GM19023 (cell line): ENCODE measurements around the gene GNG11.
"Not testable (repeated sequence)": the region's sequence is repeated elsewhere in the genome, so short reads cannot be mapped to it uniquely, and the experiment has no call there.

ENCODE experiments used
- ATAC-seq: cut with Tn5 transposase; IDR thresholded peaks from one replicate; pipeline ENCODE4 v1.9.1; 2021; ENCODE audit warnings: mild to moderate bottlenecking, moderate library complexity; ENCODE audit not compliant: unreplicated experiment

GNG11 gene

DNA sequence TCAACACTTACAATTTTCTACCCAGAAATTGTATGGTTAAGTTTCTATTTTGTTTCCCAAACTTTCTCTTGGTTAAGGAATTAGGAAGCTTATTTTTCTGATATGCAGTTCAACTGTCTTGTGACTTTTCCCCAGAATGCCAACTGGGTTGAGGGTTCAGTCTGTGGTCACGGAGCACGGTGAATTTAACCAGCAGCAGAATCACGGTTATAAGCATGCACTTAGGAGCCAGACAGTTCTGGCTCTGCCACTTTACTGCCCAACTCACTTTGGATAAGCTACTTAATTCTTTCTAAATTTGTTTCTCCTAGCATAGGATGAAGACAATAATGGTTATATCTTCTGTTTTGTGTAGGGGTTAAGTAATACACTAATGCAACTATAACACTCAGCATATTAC is 10.3 kb upstream of the GNG11 start:
- ATAC-seq, result not testable (repeated sequence)

DNA sequence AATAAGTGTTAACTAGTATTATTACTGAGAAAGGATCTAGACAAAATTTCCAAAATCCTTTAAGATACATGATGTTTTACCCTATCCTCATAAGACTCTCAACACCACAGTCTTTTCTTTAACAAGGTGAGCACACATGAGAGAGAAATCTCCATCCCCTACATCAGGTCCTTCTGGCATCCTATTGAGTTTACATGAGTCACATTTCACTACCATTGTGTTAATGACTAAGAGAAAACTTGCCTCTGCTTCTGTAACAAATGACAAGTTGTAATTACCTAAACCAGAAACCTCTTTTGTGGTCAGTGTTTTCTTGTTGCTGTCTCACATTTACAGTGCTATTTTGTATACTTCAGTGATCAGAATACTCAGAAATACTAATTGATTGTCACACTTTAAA is 9.9 kb upstream of the GNG11 start:
- not testable (repeated sequence) for ATAC-seq

- ATAC-seq, result no peak
These were observed 8.3 kb upstream of the GNG11 start for GRCh38 chr7:93913197-93913596.

GRCh38 chr7:93914581-93915066 is 6.9 kb upstream of the GNG11 start:
- no peak for ATAC-seq

DNA sequence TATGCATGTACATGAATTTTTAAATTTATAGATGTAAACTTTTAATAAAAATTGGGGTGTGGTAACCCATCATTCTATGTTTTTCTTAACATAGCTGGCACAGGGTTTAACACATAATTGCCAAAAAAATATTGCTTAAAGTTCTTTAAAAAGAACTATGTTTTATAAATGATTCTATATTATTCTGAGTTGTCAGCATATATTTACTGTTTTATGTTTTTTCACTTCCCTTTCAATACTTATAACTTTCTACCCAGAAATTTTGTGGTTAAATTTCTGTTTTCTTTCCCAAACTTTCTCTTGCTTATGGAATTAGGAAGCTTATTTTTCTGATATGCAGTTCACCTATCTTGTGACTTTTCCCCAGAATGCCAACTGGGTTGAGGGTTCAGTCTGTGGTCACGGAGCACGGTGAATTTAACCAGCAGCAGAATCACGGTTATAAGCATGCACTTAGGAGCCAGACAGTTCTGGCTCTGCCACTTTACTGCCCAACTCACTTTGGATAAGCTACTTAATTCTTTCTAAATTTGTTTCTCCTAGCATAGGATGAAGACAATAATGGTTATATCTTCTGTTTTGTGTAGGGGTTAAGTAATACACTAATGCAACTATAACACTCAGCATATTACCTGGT is 6.2 kb upstream of the GNG11 start:
- ATAC-seq, result not testable (repeated sequence)

DNA sequence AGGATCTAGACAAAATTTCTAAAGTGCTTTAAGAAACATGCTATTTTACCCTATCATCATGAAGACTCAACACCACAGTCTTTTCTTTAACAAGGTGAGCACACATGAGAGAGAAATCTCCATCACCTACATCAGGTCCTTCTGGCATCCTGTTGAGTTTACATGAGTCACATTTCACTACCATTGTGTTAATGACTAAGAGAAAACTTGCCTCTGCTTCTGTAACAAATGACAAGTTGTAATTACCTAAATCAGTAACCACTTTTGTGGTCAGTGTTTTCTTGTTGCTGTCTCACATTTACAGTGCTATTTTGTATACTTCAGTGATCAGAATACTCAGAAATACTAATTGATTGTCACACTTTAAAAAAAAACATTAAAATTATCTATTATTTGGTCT is 5.6 kb upstream of the GNG11 start:
- not testable (repeated sequence) for ATAC-seq

GRCh38 chr7:93916315-93916714 is 5.2 kb upstream of the GNG11 start:
- not testable (repeated sequence) for ATAC-seq

DNA sequence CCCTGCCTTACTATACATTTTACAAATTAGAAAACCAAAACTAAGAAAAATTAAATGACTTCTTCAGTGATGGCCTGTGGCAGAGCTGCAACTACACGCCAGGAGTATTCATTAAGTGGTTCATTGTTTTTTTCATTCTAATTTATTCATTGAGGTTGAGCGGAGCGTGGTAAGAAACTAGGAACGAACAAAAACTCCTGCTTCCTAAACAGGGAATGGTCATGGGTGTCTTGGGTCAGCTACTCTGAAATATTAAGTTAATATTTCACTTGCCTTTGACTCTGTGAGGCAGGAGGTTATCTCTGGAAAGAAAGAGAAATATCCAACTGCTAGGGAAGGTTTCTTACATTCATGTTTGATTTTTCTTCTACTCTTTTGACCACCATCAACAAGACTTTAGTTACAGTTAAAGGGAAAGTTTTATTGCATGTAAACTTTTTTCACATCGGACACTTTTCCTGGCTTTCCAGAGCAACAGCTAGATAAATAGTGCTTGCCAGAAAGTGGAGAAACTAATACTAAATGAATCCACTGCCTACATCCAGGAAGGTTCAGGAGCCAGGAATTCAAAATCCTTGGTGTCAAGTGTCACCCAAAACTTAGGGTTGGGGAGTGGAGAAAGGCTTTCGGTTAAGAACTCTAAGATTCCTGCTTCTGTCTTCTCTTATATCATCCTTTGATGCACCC is 896 bp upstream of the GNG11 start:
- no peak for ATAC-seq

GRCh38 chr7:93921186-93921585 is 349 bp upstream of the GNG11 start:
- no peak for ATAC-seq

- ATAC-seq, result no peak
These were observed 1.8 kb downstream of the GNG11 start for GRCh38 chr7:93923296-93923695.

DNA sequence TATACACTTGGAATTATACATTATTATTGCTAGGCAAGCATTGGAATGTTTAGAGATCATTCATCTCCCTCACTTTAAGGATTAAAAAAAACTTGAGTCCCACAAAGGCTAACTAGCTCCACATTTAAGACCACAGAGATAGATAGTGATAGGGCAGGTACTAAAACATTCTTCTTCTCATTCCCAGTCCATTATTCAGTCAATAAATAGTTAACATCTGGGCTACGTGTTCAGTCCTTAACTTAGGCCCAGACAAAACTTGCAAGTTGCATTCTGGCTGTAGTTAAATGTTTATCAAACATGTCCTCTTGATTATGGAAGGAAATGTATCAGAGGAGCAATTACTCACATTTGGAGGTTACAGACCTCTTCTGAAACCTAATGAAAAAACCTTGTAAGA is 2.4 kb downstream of the GNG11 start:
- no peak for ATAC-seq

- ATAC-seq, result no peak
These were observed 5.3 kb downstream of the GNG11 start for GRCh38 chr7:93926800-93927199.

DNA sequence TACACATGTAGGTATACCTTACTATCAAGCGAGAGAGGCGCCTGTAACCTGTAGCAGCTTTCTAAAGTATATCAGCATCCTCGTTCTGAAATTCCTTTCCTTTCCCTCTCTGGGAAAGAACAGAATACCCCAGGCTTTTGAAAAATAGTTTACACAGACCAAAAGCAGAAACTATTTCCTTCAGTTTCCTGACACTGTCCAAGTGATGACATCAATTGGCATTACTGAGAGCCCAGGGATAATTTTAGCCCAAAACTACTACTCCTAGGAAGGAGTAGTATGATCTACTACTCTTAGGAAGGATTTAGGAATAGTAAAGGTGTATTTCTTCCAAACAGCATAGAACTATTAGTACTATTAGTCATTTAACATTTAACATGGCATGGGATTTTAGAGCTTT is 6.0 kb downstream of the GNG11 start:
- ATAC-seq, result no peak

GRCh38 chr7:93931655-93932054 is 10.1 kb downstream of the GNG11 start:
- no peak for ATAC-seq

DNA sequence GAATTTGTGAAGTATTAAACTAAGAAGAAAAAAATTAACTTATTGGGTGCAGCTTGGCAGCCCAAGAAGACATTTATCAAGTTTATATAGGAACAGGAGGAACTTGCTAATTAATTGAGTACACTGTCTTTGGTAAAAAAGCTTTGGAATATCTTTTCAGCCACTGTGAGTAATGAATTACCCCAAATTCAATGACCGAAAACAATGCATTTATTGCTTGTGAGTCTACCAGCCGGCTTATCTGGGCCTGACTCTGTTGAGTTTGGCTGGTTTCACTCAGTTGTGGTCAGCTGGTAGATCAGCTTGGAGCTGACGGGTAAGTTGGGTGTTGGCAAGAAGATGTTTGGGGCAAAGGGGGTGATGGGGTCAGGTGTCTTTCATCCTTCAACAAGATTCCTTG is 11.6 kb downstream of the GNG11 start:
- no peak for ATAC-seq

DNA sequence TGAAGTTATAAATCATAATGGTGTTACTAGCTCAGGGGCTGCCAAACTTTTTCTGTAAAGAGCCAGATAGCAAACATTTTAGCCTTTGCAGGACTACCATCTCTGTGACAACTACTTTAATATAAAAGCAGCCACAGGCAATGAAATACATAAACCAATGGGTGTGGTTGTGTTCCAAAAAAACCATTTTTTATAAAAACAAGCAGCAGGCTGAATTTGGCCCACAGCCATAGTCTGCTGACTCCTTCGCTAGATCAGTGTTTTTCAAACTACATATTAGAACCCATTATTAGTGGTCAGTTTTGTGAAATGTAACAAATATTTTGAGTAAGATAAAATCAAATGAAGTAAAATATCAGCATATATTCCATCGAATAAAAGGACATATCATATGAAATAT is 13.6 kb downstream of the GNG11 start:
- ATAC-seq, result no peak

DNA sequence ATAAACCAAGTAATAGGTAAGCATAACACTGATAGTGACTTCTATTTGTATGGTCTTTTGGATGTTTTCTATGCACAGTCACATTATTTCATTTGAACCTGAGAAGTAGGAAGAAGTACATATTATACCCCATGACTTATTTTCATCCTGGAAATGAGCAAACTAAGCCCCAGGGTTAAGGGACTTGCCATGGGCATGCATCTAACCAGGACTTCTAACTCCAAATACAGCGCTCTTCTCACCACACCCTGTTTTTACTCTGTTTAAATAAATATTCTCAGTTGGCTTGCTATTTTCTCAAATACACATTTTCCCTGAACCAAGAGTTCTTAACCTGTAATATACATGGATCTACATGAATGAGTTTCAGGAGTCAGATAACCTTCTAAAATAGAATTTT is 16.3 kb downstream of the GNG11 start:
- no peak for ATAC-seq

DNA sequence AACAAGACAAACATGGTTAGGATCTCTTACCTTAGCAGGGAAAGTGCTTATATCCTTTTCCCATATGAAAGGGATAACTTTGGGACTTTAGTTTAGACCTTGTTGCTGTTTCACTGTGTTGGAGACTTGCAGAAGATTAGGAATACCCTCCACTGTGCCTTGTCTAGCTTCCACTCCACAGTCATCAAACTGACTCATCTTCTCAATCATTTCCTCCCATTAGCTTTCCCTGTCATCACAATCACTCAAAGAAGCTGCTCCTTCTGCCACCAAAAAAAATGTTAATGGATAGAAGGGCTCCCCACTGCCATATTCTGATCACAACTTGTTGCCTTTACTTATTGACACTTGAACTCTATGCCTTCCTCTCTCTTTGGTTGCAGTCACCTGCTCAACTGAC is 16.8 kb downstream of the GNG11 start:
- ATAC-seq, result no peak

DNA sequence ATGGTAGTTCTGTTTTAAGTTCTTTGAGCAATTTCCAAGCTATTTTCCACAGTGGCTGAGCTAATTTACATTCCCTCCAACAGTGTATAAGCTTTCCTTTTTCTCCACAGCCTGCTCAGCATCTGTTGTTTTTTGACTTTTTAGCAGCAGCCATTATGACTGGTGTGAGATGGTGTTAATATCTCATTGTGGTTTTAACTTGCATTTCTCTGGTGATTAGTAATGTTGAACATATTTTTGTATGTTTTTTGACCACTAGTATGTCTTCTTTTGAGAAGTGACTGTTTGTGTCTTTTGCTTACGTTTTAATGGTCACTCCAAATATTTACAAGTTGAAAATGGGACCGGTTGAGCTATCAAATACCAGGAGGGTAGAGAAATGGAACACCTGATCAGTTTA is 20.4 kb downstream of the GNG11 start:
- ATAC-seq, result no peak

GRCh38 chr7:93943816-93944540 is 22.4 kb downstream of the GNG11 start:
- ATAC-seq, result no peak

DNA sequence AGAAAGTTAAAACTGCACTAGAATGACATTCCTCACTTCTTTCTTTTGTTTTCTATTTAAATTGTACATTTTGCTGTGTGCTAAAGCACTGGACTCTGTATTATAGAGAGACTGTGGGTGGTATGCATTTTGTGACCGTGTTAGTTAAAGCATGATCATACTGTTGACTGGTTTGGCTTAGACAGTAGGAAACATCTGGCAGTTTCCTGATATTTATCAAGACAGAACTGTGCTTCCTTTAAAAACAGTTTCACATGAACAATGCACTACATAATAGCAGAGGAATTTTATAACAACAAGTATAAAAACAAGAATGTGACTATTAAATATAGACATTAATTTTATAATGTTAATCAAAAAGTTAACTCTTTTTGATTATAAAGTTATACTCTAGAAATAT is 23.1 kb downstream of the GNG11 start:
- no peak for ATAC-seq

DNA sequence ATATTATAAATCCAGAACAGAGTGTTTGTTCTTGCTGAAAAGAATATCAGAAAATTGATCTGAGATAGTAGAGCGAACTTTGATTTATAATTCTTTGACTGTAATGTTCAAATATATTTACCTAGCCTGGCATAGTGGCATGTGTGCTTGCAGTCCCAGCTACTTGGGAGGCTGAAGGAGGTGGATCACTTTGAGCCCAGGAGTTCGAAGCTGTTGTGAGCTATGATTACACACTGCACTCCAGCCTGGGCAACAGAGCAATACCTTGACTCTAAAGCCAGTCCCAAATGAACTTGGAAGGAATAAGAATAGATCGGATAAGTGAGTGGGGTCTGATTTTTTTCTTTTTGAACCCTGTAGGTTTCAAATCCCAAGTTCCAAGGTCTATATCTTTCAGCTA is 23.5 kb downstream of the GNG11 start:
- ATAC-seq, result no peak
